Adipose tissue (tissue), 3 donors: ENCODE results near the gene FBRSL1. TPM values are rescaled to one million over a fixed set of nuclear protein-coding genes. Genes with fewer than 3 reads are reported as not detected.

Experiments used
- H3K27ac ChIP-seq: one replicate; pipeline ENCODE4 v1.5.1; 2013; ENCODE audit warnings: low read depth, low read length
- WGBS, 3 donors: extraction: QIAGEN DNeasy Blood & Tissue Kit; methylation state at CpG; one replicate each; pipeline ENCODE4 v1.1.7; 2013; 5-methylcytosine and 5-hydroxymethylcytosine counted together
- polyA plus RNA-seq, 3 donors: library from polyadenylated mRNA; stranded (reverse); fragments of 200-250 nt; gene quantifications; one replicate each; pipeline ENCODE4 v1.2.3, GENCODE V29; 2013
- donor health status: healthy with polysubstance abuse.
- donor health status: Bipolar disorder and iron deficiency.
- donor health status: healthy.

Gene FBRSL1
- polyA plus RNA-seq, 3 donors, result 14.7 to 26.9 (median 20.5) TPM

DNA sequence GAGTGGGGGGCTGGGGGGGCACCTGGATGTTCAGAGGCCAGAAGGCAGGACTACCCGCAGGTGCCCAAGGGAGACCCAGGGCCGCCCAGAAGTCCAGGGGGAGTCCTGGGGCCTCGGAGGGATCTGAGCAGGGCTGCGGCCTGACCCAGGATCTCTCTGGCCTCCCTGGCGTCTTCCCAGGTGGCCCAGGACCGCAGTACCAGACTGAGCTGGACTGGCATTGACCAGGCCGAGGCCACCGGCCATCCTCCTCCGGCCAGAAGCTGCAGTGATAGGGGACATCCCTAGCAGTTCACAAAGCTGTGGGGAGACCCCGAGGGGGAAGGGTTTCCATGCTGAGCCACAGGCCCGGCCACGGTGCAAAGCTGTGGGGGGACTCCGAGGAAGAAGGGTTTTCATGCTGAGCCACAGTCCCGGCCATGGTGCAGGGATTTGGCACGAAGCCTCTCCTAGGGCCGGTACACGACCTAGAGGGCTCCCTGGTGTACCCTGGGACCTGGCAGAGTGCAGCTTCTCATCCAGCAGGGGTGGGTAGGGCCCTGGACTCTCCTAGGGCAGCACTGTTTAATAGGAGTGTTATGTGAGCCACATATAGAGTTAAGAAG is 24.4 kb downstream of the FBRSL1 start:
- no peak overlapping the region for H3K27ac ChIP-seq
- 53 to 90% (median 89%) methylated on average over 17 of the region's 17 CpGs for WGBS, 3 donors

DNA sequence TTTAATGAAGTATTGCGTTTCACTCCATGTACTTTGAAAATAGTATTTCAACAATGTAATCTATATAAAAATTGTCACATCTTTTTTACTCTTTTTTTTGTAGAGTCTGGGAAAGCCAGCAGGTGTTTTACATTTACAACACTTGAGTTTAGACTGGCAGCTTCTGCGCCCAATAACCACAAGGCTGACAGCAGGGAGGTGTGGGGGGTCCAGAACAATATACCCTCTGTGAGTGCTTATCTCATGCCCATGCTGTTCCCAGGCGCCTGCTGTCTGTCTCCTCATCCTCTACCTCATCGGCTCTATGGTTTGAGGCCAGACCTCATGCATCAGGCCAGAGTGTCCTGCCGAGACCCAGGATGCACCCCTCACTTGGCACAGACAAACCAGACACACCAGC is 24.9 kb downstream of the FBRSL1 start:
- no peak overlapping the region for H3K27ac ChIP-seq
- WGBS, 3 donors, result 34 to 95% (median 91%) methylated on average over 5 of the region's 5 CpGs

DNA sequence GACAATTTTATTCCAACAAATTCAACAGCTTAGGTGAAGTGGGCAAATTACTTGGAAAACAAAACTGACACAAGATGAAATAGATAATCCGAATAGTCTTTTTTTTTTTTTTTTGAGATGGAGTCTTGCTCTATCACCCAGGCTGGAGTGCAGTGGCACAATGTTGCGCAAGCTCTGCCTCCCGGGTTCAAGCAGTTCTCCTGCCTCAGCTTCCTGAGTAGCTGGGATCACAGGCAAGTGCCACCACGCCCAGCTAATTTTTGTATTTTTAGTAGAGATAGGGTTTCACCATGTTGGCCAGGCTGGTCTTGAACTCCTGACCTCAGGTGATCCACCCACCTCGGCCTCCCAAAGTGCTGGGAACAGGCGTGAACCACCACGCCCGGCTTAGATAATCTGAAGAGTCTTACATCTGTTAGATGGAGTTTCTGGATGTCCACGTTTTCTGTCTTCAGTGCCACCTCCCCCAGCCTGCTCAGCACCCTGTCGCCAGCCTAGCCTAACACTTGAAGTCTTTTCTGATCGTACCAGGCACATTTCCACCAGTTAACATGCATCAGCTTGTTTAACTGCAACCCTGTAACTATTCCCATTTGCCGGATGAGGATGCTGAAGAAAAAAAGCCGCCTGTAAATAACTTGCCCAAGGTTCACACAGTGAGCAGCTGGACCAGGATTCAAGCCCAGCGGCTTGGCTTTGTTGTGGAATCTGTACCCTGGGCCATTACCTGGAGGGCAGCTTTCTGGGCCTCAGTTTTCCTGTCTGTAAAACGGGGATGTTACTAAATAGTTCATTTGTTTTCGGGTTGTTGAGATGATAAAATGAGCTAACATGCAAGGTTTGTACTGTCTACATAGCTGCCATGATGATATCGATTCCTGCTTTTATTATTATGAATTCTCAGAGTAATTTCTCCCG is 26.4 kb downstream of the FBRSL1 start:
- H3K27ac ChIP-seq, result no peak overlapping the region
- 81 to 95% (median 94%) methylated on average over 18 of the region's 18 CpGs for WGBS, 3 donors

DNA sequence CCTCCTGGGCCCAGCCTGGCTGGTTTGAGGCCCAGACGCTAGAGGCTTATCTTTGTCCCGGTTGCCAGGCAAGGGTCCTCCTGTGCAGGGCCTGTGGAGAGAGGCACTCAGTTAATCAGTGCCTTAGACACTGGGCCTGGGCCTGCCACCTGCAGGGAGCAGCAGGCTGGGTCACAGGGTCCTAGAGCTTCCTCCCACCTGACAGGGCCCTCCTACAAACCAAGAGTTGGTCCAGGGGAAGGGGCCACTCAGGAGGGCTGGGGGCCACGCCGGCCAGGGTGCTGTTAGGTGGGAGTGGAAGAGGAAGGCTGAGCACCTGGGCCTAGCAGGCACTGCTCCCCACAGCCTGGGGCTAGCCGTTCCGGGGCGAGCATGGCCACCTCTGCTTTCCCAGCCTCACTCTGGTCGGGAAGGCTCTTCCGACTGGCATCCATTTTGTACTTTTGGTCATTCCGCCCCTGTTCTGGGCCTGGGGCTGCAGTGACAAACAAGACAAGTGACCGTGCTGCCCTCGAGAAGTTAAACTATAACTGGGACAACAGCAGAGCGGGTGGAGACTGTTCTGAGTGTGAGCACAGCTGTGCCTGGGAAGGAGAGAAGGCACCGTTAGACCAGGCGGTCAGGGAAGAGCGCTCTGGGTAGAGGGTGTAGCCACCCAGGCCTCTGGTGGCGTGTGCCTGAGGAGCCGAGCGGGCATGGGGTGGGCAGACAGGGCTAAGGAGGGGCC is 27.2 kb downstream of the FBRSL1 start:
- H3K27ac ChIP-seq, result no peak overlapping the region
- 38 to 93% (median 91%) methylated on average over 19 of the region's 19 CpGs for WGBS, 3 donors

DNA sequence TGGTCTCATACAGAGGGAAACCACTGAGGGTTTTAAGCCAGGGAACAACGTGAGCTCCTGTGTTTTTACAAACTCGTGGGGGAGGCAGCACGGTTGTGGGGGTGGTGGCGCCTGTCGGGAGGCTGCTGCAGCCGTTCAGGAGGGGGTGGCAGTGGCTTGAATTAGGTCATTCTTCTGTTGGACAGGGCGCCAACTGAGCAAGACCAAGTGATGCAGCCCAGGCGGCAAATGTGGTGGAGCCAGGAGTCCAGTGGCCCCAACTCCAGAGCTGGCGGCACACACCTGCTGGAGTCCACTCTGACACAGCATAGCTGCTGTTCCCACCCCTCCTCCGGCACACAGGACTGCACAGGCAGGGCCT is 27.8 kb downstream of the FBRSL1 start:
- WGBS, 3 donors, result 54 to 86% (median 86%) methylated on average over 10 of the region's 10 CpGs
- no peak overlapping the region for H3K27ac ChIP-seq

DNA sequence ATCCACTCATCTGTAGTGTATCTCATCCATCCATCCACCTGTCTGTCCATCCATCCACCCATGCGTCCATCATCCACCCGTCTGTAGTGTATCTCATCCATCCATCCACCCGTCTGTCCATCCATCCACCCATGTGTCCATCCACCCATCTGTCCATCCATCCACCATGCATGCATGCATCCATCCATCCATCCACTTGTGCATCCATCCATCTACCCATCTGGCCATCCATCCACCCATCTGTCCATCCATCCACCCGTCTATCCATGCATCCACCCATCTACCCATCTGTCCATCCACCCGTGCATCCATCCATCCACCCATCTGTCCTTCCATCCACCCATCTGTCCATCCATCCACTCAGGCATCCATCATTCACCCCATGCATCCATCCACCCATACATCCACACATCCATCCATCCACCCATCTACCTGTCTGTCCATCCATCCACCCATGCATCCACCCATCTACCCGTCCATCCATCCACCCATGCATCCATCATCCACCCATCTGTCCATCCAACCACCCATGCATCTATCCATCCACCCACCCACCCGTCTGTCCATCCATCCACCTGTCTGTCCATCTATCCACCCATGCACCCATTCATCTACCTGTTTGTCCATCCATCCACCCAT is 28.5 kb downstream of the FBRSL1 start:
- WGBS, 3 donors, result 97 to 98% (median 98%) methylated on average over 7 of the region's 7 CpGs

DNA sequence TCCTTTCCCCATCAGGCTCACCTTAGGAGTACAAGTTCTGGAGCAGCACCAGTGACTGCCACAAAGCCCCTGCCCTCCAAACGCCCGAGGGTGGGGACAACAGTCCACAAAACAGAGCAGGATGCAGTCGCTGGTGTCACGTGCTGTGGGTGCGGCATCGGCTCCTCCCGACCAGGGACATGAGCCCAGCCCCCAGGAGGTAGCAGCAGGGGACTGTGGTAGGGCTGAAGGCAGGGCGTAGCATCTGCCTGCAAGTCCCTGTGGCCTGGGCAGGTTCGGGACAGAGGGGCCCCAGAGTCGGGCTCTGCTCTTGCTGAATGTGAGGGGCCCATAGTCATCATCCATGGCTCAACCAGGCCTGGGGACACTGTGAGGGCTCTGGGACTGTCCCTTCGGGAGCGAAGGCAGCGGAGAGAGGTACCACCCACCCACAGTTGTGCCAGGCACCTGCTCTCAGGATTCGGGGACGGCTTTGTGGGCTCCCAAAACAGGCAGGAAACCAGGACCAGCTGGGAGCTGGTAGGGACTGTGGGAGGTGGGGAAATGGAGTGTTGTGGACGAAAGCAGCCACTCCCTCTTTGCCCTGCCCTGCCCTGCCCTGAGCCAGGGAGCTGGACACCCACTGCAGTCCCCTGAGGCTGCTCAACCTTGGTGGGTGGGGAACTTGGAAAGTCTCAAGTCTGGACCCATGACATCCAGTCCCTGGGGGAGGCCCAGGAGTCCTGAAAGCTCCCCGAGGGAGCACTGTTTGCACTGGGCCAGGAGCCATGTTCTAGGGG is 30.7 kb downstream of the FBRSL1 start:
- H3K27ac ChIP-seq, result no peak overlapping the region
- 67 to 82% (median 75%) methylated on average over 17 of the region's 17 CpGs for WGBS, 3 donors

More for the DNA sequence above, 28.5 kb downstream of the FBRSL1 start:
- H3K27ac ChIP-seq, result no peak overlapping the region

DNA sequence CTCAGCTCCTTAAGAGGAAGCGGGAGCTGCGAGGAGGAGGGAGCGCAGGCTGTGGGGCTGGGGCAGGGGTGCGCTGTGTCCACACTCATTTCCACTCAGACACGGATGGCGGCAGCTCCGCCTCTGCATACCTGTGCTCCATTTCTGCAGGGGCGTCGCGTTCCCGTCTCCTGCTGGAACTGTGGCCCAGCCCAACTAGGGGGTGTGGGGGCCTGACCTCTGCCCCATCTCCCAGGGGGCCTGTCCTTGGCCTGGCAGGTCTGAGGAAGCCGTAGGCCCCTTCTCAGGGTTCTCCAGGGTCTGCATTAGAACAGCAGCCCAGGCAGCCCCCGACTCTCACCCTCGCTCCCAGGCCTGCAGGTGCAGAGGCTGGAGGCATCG is 31.2 kb downstream of the FBRSL1 start:
- H3K27ac ChIP-seq, result no peak overlapping the region
- WGBS, 3 donors, result 86 to 90% (median 86%) methylated on average over 15 of the region's 15 CpGs

DNA sequence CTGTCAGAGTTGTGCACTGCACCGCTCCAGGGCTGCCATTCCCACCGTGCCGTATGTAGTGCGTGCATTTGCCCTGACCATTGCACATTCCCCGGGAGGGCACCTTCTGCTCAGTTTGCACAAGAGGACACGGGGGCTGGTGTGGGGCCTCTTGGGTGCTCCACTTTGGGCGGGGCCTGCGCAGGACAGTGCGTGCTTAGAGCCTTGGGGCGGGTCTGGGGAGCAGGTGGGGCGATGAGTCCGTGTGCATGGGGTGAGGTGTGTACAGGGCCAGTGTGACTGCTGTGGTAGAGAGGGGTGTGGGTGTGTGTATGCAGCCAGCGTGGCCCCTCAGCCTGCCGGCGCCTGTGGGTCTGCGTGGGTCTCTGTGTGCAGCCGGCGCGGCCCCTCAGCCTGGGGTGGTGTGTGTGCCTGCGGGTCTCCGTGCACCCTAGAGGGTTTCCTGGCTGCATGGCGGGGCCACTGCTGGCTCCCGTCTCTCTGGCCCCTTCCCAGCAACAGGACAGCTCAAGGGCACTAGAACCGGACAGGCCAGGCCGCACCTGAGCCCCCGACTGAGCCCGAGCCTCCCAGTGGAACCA is 31.9 kb downstream of the FBRSL1 start:
- no peak overlapping the region for H3K27ac ChIP-seq
- 75 to 93% (median 87%) methylated on average over 27 of the region's 27 CpGs for WGBS, 3 donors

DNA sequence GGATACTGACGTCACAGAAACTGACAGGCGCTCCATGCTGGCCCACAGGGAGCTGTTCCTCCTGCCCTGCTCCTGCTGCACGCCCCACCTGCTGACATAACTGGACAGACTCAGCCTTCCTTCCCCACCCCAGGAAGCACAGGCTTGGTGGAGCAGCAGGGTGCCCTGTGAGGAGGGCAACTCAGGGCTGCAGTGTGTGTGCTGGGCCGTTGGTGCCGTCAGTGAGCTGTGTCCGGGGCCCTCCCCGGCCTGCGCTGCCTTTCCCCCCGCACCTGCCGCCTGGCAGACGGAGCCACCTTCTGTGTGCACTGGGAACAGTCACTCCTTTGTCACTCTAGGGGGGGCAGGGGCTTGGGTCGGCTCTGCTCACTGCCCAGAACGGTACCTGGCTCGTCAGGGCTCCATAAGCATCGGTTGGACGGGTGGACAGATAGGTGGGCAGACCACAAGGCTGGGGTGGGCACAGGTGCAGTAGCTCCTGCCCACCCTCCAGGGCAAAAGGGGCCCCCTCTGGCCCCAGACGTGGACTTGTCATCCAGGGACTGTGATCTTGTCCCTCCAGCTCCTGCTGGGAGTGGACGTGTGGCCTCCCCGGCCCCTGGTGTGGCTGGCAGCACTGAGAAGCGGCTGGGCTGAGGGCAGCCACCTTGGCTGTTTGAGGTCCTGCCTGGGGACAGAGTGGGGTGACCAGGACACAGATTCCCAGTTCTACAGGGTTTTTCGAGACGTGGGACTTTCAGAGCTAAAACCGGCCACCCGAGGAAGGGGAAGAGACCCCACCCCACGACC is 32.8 kb downstream of the FBRSL1 start:
- WGBS, 3 donors, result 85 to 90% (median 86%) methylated on average over 25 of the region's 25 CpGs
- no peak overlapping the region for H3K27ac ChIP-seq

DNA sequence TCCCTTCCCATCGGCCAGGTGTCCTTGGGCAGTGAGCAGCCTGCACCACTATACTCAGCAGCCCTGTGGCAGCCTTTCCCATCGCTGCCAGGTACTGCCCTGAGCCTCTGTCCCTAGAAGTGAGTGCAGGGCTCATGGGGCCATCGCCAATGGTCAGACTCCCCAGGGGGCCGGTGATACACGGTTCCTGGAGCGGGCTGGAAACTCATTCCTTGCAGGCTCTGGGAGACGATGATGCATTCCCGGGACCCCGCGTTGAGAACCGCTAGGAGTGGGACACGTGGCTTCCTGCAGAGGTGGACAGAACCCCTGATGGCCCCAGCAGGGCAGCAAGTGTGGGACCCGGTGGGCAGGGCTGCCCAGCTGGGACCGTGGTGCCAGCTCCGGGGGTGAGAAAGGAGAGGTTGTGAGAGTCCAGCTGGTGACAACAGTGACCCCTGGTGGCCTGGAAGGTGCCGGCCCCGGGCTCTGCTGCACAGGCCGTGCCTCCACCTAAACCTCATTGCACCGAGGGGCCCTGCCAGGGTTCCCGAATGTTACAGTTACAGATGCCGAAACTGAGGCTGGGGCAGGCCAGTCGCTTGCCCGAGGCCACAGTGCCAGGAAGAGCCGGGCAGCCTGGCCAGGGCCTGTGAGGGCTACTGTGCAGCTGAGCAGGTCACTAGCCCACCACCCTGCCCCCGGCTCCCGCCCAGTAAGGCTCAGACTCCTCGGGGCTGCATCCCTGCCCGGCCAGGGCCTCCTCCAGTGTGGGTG is 33.8 kb downstream of the FBRSL1 start:
- H3K27ac ChIP-seq, result no peak overlapping the region
- 51 to 57% (median 55%) methylated on average over 28 of the region's 28 CpGs for WGBS, 3 donors

DNA sequence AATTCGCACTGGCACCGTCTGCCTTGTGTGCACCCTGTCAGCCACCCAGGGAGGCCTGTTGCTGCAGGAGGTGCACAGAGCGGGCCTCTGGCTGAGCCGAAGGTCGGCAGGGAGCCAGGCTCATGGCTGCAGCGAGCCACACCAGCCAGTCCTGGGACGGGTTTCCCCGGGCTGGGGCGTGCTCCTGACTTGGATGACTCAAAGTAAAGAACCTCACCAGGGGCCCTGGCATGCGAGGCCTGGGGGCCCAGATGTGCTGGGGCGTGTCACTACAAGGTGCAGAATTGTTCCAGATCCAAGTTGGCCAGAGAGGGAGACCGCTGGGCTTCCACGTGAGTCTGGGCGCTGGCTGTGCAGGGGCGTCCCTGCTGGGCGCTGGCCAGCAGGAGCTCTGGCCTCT is 34.5 kb downstream of the FBRSL1 start:
- no peak overlapping the region for H3K27ac ChIP-seq
- WGBS, 3 donors, result 86 to 92% (median 88%) methylated on average over 16 of the region's 16 CpGs

DNA sequence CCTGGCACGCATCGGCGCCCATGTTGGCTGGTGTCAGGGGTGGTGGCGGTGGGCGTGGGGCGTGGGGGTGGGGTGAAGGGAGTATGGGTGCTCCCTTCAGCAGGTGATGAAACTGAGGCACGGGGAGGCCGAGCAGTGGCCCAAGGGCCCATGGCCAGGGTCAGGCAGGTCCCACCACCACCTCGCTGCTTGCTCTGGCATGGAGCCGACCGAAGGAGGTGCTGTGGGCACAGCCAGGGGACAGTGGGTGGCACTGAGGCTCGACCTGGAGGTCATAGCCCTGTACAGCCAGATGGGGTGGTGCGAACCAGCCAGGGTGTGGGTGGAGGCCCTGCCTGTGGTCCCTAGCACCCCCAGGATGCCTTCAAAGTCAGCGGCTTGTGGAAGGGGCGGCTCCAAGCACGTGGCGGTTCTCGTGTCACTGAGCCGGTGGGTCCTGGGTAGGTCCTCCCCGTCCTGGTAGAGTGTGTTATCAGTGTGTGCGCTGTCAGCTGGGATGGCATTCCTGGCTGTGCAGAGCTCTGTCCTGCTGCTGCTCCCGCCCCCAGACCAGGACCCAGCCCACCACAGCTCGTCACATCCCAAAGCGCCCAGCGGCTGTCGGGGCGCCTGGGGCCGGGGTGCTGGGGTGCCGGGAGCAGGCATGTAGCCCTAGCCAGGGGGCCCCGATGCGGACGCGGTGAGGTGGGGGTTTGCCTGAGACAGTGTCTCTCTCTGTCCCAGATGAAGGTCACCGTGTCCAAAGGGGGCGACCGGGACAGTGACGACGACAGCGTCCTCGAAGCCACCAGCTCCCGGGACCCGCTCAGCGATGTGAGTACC is 35.3 kb downstream of the FBRSL1 start:
- no peak overlapping the region for H3K27ac ChIP-seq

DNA sequence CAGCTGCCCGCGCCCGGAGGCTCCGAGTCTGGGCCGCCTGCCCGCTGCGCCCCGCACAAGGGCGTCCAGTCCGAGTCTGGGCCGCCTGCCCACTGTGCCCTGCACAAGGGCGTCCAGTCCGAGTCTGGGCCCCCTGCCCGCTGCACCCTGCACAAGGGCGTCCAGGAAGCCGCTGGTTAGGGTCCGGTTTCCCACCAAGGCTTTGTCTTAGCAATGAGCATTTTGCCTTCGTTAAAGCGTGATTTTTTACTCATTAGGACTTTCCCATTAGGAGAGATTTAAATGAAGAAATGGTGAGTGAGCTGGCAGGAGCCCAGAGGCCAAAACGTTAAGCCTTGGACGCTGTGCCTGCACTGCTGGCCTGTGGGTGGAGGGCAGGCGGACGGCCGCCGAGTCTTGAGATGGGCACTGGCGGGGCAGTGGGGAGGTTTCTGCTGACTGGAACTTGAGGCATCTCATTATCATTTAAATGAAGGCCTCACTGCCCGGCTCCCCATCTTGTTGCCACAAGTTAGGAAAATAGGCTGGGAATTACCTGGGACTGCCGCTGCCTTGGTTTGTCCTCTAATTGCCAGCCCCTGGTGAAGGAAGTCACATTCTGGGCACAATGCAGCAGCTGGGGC is 36.0 kb downstream of the FBRSL1 start:
- no peak overlapping the region for H3K27ac ChIP-seq
- 92 to 93% (median 92%) methylated on average over 28 of the region's 28 CpGs for WGBS, 3 donors

More for the DNA sequence above, 35.3 kb downstream of the FBRSL1 start:
- 93 to 96% (median 96%) methylated on average over 41 to 43 of the region's 43 CpGs for WGBS, 3 donors

DNA sequence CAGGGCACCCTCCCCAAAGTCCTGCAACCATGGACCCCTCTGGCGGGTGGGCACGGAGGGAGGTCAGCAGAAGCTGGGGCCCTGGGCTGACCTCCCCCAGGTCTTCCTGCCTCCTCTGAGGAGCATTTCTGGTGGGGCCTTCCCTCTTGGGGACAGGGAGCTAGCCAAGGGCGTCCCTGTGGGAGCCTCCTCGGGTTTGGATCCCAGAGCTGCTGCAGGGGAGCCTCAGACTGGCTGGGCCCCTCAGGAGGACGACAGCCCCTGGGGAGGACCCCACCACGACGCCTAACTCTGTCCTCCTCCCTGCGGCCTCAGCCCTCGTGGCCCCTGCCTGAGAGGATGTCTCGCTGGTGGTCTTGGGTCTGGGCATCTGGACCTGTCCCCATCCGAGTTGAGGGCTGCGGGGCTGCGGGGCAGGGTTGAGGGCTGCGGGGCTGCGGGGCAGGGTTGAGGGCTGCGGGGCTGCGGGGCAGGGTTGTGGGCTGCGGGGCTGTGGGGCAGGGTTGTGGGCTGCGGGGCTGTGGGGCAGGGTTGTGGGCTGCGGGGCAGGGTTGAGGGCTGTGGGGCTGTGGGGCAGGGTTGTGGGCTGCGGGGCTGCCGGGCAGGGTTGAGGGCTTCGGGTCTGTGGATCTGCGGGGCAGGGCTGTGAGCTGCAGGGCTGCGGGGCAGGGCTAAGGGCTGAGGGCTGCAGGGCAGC is 37.4 kb downstream of the FBRSL1 start:
- H3K27ac ChIP-seq, result no peak overlapping the region
- 94 to 95% (median 95%) methylated on average over 24 to 25 of the region's 25 CpGs for WGBS, 3 donors
